IMR-90 (cell line): Measurements from ENCODE around the gene CDH12. TPM values are rescaled to one million over a fixed set of nuclear protein-coding genes. Genes with fewer than 3 reads are reported as not detected.

Source experiments
- ATAC-seq: fragments of 200-7000 bp; cut with Tn5 transposase; 2 replicates; pipeline ENCODE4 v1.9.1; 2020; ENCODE audit warnings: low read depth, mild to moderate bottlenecking, moderate library complexity
- BruUV-seq: library from RNA; stranded (reverse); fragments of 400-500 nt; replicated peaks from 2 replicates; lab custom pipeline; 2021; lab: Mats Ljungman, UMichigan
- CTCF ChIA-PET: fragments of 300-600 bp; formaldehyde crosslinking; extraction: SDS; loops from one replicate; lab custom pipeline; 2021; ENCODE audit warnings: antibody characterized with exemption; lab: Yijun Ruan, JAX
- POLR2A ChIA-PET: fragments of 300-600 bp; sonication (Branson Sonifier 250); formaldehyde crosslinking; loops from one replicate; lab custom pipeline; 2022; ENCODE audit warnings: antibody characterized with exemption; ENCODE audit not compliant: unreplicated experiment; lab: Charles Lee
- DNase-seq: peaks from one replicate; pipeline ENCODE4 v3.0.0; 2013
- H2AFZ ChIP-seq: replicated peaks from 2 replicates; pipeline ENCODE3; 2013; ENCODE audit warnings: low read length, mild to moderate bottlenecking; ENCODE audit not compliant: poor library complexity
- H2AK5ac ChIP-seq: 2 replicates; pipeline ENCODE4 v1.6.1; 2013; ENCODE audit warnings: low read depth, low read length, inconsistent platforms
- H2AK9ac ChIP-seq: replicated peaks from 2 replicates; pipeline ENCODE3; 2013; ENCODE audit warnings: mild to moderate bottlenecking, low read depth, low read length, moderate library complexity; ENCODE audit not compliant: poor library complexity
- H2BK120ac ChIP-seq: 2 replicates; pipeline ENCODE4 v1.6.1; 2013; ENCODE audit warnings: low read depth, low read length, inconsistent platforms
- H2BK15ac ChIP-seq: 3 replicates; pipeline ENCODE4 v1.6.1; 2013; ENCODE audit warnings: low read depth, low read length, inconsistent platforms
- H2BK20ac ChIP-seq: 2 replicates; pipeline ENCODE4 v1.6.1; 2013; ENCODE audit warnings: low read depth, mild to moderate bottlenecking, inconsistent platforms, low read length, moderate library complexity
- H2BK5ac ChIP-seq: 2 replicates; pipeline ENCODE4 v1.6.1; 2013; ENCODE audit warnings: mild to moderate bottlenecking, low read depth, low read length, inconsistent platforms; ENCODE audit not compliant: poor library complexity, severe bottlenecking
- H3K14ac ChIP-seq: replicated peaks from 2 replicates; pipeline ENCODE4 v1.6.1; 2013; ENCODE audit warnings: low read depth, low read length, inconsistent platforms
- H3K18ac ChIP-seq: 2 replicates; pipeline ENCODE4 v1.6.1; 2013; ENCODE audit warnings: low read depth, low read length, control low read depth
- H3K23ac ChIP-seq: 2 replicates; pipeline ENCODE4 v1.6.1; 2013; ENCODE audit warnings: low read depth, low read length, inconsistent platforms
- H3K27ac ChIP-seq: 2 replicates; pipeline ENCODE4 v1.5.1; 2013; ENCODE audit warnings: mild to moderate bottlenecking, control low read depth, low read length; ENCODE audit not compliant: insufficient read depth
- H3K27me3 ChIP-seq: 2 replicates; pipeline ENCODE4 v1.6.1; 2013; ENCODE audit warnings: low read length; ENCODE audit not compliant: control insufficient read depth, insufficient read depth
- H3K36me3 ChIP-seq: 2 replicates; pipeline ENCODE4 v1.6.1; 2013; ENCODE audit warnings: low read length, mixed read lengths; ENCODE audit not compliant: control insufficient read depth, insufficient read depth
- H3K4ac ChIP-seq: 2 replicates; pipeline ENCODE4 v1.6.1; 2013; ENCODE audit warnings: low read depth, low read length, inconsistent platforms
- H3K4me1 ChIP-seq: 2 replicates; pipeline ENCODE4 v1.6.1; 2013; ENCODE audit warnings: low read length, mixed read lengths; ENCODE audit not compliant: control insufficient read depth, insufficient read depth
- H3K4me2 ChIP-seq: 2 replicates; pipeline ENCODE4 v1.6.1; 2013; ENCODE audit warnings: low read depth, mild to moderate bottlenecking, control low read depth, low read length, moderate library complexity
- H3K4me3 ChIP-seq: 2 replicates; pipeline ENCODE4 v1.5.1; 2013; ENCODE audit warnings: low read depth, mild to moderate bottlenecking, control low read depth, low read length, moderate library complexity; ENCODE audit not compliant: insufficient read depth
- H3K56ac ChIP-seq: 2 replicates; pipeline ENCODE4 v1.6.1; 2013; ENCODE audit warnings: low read length, inconsistent platforms; ENCODE audit not compliant: insufficient read depth; ENCODE audit errors: extremely low read depth
- H3K79me1 ChIP-seq, 2 experiments: 2 replicates each; pipeline ENCODE4 v1.6.1; 2013; ENCODE audit warnings: low read length in 2 of 2, inconsistent platforms in 1 of 2, low read depth in 1 of 2
- H3K9ac ChIP-seq: 2 replicates; pipeline ENCODE4 v1.6.1; 2013; ENCODE audit warnings: low read depth, low read length, control low read depth
- H3K9me1 ChIP-seq: 2 replicates; pipeline ENCODE4 v1.6.1; 2013; ENCODE audit warnings: low read length, inconsistent platforms; ENCODE audit not compliant: insufficient read depth
- H3K9me3 ChIP-seq: 2 replicates; pipeline ENCODE4 v1.6.1; 2013; ENCODE audit warnings: low read length; ENCODE audit not compliant: control insufficient read depth, insufficient read depth
- H4K20me1 ChIP-seq: 2 replicates; pipeline ENCODE4 v1.6.1; 2013; ENCODE audit warnings: low read length, inconsistent platforms; ENCODE audit not compliant: insufficient read depth
- H4K5ac ChIP-seq: 2 replicates; pipeline ENCODE4 v1.6.1; 2013; ENCODE audit warnings: mild to moderate bottlenecking, low read depth, low read length, control low read depth
- H4K8ac ChIP-seq, 2 experiments: 2 replicates each; pipeline ENCODE4 v1.6.1; 2013; ENCODE audit warnings: low read depth in 2 of 2, low read length in 2 of 2, control low read depth in 1 of 2, inconsistent platforms in 1 of 2
- H4K91ac ChIP-seq: 2 replicates; pipeline ENCODE4 v1.6.1; 2013; ENCODE audit warnings: low read depth, low read length, inconsistent platforms; ENCODE audit not compliant: insufficient read depth
- BHLHE40 ChIP-seq: fragments of 150-350 bp; IDR thresholded peaks from 2 replicates; pipeline ENCODE4 v1.6.1; 2016; ENCODE audit warnings: mild to moderate bottlenecking, low read depth, low read length
- CEBPB ChIP-seq: IDR thresholded peaks from 2 replicates; pipeline ENCODE4 v1.6.1; 2012; ENCODE audit warnings: low read depth, low read length, improper control_type of control experiment
- CHD1 ChIP-seq: IDR thresholded peaks from 2 replicates; pipeline ENCODE4 v1.6.1; 2012; ENCODE audit warnings: low read depth, low read length, improper control_type of control experiment
- FOS ChIP-seq: fragments of 150-350 bp; IDR thresholded peaks from 2 replicates; pipeline ENCODE4 v1.6.1; 2016; ENCODE audit warnings: low read depth, low read length
- MAFK ChIP-seq: IDR thresholded peaks from 2 replicates; pipeline ENCODE4 v1.6.1; 2012; ENCODE audit warnings: low read depth, low read length, improper control_type of control experiment
- MAZ ChIP-seq: IDR thresholded peaks from 2 replicates; pipeline ENCODE4 v1.6.1; 2012; ENCODE audit warnings: low read depth, mild to moderate bottlenecking, low read length, improper control_type of control experiment, moderate library complexity, borderline replicate concordance
- MXI1 ChIP-seq: IDR thresholded peaks from 2 replicates; pipeline ENCODE4 v1.6.1; 2012; ENCODE audit warnings: low read depth, mild to moderate bottlenecking, low read length, moderate library complexity, borderline replicate concordance
- POLR2A ChIP-seq: IDR thresholded peaks from 2 replicates; pipeline ENCODE4 v1.6.1; 2012; ENCODE audit warnings: mild to moderate bottlenecking, low read depth, low read length
- RAD21 ChIP-seq: IDR thresholded peaks from 2 replicates; pipeline ENCODE4 v1.6.1; 2012; ENCODE audit warnings: low read length, improper control_type of control experiment
- RFX5 ChIP-seq: IDR thresholded peaks from 2 replicates; pipeline ENCODE4 v1.8.0; 2012; ENCODE audit warnings: low read depth, mild to moderate bottlenecking, low read length, moderate library complexity
- SMC3 ChIP-seq: fragments of 150-350 bp; IDR thresholded peaks from 2 replicates; pipeline ENCODE4 v1.6.1; 2016; ENCODE audit warnings: low read depth, mild to moderate bottlenecking, antibody characterized with exemption, low read length, moderate library complexity
- WGBS, 2 experiments: methylation state at CpG; one replicate each; pipeline versions ENCODE4 v1.1.5 to v1.1.7; 2013; ENCODE audit warnings: missing lambda C conversion rate in 2 of 2; ENCODE audit not compliant: insufficient read length in 1 of 2; ENCODE audit errors: extremely low coverage in 2 of 2; 5-methylcytosine and 5-hydroxymethylcytosine counted together
- dilution Hi-C: fragments of 300-500 bp; cut with HindIII; formaldehyde crosslinking; loops from one replicate; pipeline ENCODE4 v1.14.3; 2018; ENCODE audit warnings: low sequenced_read_pairs; ENCODE audit not compliant: unreplicated experiment
- in situ Hi-C: fragments of 300-500 bp; cut with MboI; formaldehyde crosslinking; loops from 3 replicates; pipeline ENCODE4 v1.14.3; 2019; ENCODE audit warnings: low sequenced_read_pairs, inconsistent platforms, mixed read lengths
- intact Hi-C: fragments of 100-400 bp; cut with micrococcal nuclease; formaldehyde crosslinking; loops from 2 replicates; pipeline ENCODE4 v1.10.0; 2022
- polyA plus RNA-seq, 3 experiments: library from polyadenylated mRNA; depleted of rRNA; stranded (reverse); fragments of >200 nt; gene quantifications; 2 replicates each; pipeline ENCODE4 v1.2.3, GENCODE V29; 2012; ENCODE audit warnings: low replicate concordance in 1 of 3
- total RNA-seq: library from RNA; depleted of rRNA; stranded (reverse); fragments of >200 nt; gene quantifications from 2 replicates; pipeline ENCODE4 v1.2.3, GENCODE V29; 2012
- TF ChIP-seq, protein P1 (sequence below): conservative IDR thresholded peaks from 2 replicates; pipeline ENCODE4 v1.5.1; 2012; ENCODE audit warnings: mild to moderate bottlenecking, low read depth, low read length, improper control_type of control experiment
- TF ChIP-seq, protein P2 (sequence below): fragments of 150-350 bp; IDR thresholded peaks from 2 replicates; pipeline ENCODE4 v1.6.1; 2016; ENCODE audit warnings: low read depth, mild to moderate bottlenecking, low read length, moderate library complexity, borderline replicate concordance
- TF ChIP-seq, protein P3 (sequence below): fragments of 150-350 bp; IDR thresholded peaks from 2 replicates; pipeline ENCODE4 v1.6.1; 2017; ENCODE audit warnings: mild to moderate bottlenecking, antibody characterized with exemption, low read length, low read depth

The CDH12 gene
- total and polyA plus RNA-seq, 2 of the 4 experiments (the other 2 are of a cell fraction) = not detected

DNA sequence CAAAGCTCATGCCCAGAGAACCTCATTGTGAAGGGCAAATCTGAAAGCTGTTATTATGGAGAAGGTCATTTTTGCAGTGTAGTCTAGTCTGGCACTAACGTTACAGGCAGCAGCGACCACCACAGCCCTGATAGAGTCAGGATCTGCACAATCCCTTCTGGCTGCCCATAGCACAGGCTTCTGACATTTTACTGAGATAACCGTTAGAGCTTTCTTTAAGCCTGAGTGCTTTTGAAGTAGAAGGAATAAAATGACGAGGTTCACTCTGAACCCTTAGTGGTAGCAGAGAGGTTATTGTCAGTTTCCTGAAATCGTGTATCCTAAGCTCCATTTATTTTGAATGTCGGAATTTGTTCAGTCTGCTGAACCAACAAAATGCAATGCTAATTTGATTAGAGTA, 505.1 kb downstream of the CDH12 start:
- no peaks in the 10 kb centered on the region for H4K20me1 ChIP-seq
- no peak overlapping the region for H2BK20ac ChIP-seq
- no peak overlapping the region for H3K56ac ChIP-seq
- H3K4me2 ChIP-seq = no peak overlapping the region
- ATAC-seq = no peak
- H3K18ac ChIP-seq = no peak overlapping the region
- H3K4me1 ChIP-seq = no peaks in the 10 kb centered on the region
- no peak overlapping the region for H2AK5ac ChIP-seq
- no CpG with 5 or more reads among the region's 6 CpGs for WGBS, 2 experiments
- H4K8ac ChIP-seq = no peak overlapping the region
- no peak overlapping the region for H2BK120ac ChIP-seq
- H3K9me3 ChIP-seq = peaks cover 1% of the 10 kb centered on the region; the same call in 1 of the 2 replicates
- H3K4me3 ChIP-seq = no peak overlapping the region
- no peaks in the 10 kb centered on the region for H3K36me3 ChIP-seq
- no peaks in the 10 kb centered on the region for H3K27me3 ChIP-seq
- TF ChIP-seq RFX5 = no peak
- TF ChIP-seq CHD1 = no peak
- TF ChIP-seq FOS = no peak
- TF ChIP-seq BHLHE40 = no peak
- TF ChIP-seq, protein P1, sequence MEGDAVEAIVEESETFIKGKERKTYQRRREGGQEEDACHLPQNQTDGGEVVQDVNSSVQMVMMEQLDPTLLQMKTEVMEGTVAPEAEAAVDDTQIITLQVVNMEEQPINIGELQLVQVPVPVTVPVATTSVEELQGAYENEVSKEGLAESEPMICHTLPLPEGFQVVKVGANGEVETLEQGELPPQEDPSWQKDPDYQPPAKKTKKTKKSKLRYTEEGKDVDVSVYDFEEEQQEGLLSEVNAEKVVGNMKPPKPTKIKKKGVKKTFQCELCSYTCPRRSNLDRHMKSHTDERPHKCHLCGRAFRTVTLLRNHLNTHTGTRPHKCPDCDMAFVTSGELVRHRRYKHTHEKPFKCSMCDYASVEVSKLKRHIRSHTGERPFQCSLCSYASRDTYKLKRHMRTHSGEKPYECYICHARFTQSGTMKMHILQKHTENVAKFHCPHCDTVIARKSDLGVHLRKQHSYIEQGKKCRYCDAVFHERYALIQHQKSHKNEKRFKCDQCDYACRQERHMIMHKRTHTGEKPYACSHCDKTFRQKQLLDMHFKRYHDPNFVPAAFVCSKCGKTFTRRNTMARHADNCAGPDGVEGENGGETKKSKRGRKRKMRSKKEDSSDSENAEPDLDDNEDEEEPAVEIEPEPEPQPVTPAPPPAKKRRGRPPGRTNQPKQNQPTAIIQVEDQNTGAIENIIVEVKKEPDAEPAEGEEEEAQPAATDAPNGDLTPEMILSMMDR = no peak
- TF ChIP-seq, protein P2, sequence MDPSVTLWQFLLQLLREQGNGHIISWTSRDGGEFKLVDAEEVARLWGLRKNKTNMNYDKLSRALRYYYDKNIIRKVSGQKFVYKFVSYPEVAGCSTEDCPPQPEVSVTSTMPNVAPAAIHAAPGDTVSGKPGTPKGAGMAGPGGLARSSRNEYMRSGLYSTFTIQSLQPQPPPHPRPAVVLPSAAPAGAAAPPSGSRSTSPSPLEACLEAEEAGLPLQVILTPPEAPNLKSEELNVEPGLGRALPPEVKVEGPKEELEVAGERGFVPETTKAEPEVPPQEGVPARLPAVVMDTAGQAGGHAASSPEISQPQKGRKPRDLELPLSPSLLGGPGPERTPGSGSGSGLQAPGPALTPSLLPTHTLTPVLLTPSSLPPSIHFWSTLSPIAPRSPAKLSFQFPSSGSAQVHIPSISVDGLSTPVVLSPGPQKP = no peak
- no peak for TF ChIP-seq CEBPB
- TF ChIP-seq RAD21 = no peak
- no peak for TF ChIP-seq SMC3
- no peak for TF ChIP-seq MXI1
- no peak for TF ChIP-seq MAFK
- TF ChIP-seq POLR2A = no peak
- TF ChIP-seq MAZ = no peak
- TF ChIP-seq, protein P3, sequence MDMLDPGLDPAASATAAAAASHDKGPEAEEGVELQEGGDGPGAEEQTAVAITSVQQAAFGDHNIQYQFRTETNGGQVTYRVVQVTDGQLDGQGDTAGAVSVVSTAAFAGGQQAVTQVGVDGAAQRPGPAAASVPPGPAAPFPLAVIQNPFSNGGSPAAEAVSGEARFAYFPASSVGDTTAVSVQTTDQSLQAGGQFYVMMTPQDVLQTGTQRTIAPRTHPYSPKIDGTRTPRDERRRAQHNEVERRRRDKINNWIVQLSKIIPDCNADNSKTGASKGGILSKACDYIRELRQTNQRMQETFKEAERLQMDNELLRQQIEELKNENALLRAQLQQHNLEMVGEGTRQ = no peak
- H3K27ac ChIP-seq = no peak overlapping the region
- no peaks in the 10 kb centered on the region for H3K9me1 ChIP-seq
- no peak for DNase-seq
- BruUV-seq = no TSS peak
- no peak overlapping the region for H3K4ac ChIP-seq
- no peak overlapping the region for H4K5ac ChIP-seq
- H3K14ac ChIP-seq = no peak overlapping the region
- H3K9ac ChIP-seq = no peak overlapping the region
- in situ Hi-C loops (no loop called here), intact Hi-C loops (no loop called here), dilution Hi-C loops (no loop called here)
- no peak overlapping the region for H2BK15ac ChIP-seq
- ChIA-PET POLR2A (no interaction called here), CTCF (no interaction called here)
- no peaks in the 10 kb centered on the region for H3K79me1 ChIP-seq
- no peak overlapping the region for H2BK5ac ChIP-seq
- H3K23ac ChIP-seq = no peak overlapping the region
- no peak overlapping the region for H2AK9ac ChIP-seq
- no peak overlapping the region for H2AFZ ChIP-seq
- H4K91ac ChIP-seq = no peak overlapping the region
